ENCODE data around the gene LDHAL6B. TPM values are rescaled to one million over a fixed set of nuclear protein-coding genes. Genes with fewer than 3 reads are reported as not detected.

LDHAL6B gene
- total and polyA plus RNA-seq, 2 of the 8 experiments (the other 6 are each of a cell fraction or from before 2014, with no cell fraction given) = not detected

GRCh38 chr15:59237924-59238331 lies 31.3 kb downstream of the LDHAL6B start:
- ChIA-PET CTCF (ENCODE audit: partially characterized antibody) (interaction anchor here (0.6 to 2.8 kb wide), 2 partner anchors 8 to 10 kb away, joined by 3 to 12 read pairs; no protein-coding TSS in a partner anchor), POLR2A (ENCODE audit: partially characterized antibody) (no interaction called here)
- Histone ChIP-seq H2AFZ (ENCODE audit: low read length) (no peak overlapping the region), H2BK5ac (ENCODE audit: low read depth, low read length) (no peak overlapping the region), H3K79me2 (ENCODE audit: control insufficient read depth in 1 of 2, insufficient read depth in 2 of 2, low read length in 2 of 2) (no peaks in the 10 kb centered on the region; a peak in 1 of 4 replicates), H3K18ac (ENCODE audit: extremely low read depth, low read length) (no peak overlapping the region), H3K23ac (ENCODE audit: insufficient read length) (no peak overlapping the region), H3K4me3 (ENCODE audit: extremely low read depth in 1 of 4, insufficient read depth in 2 of 4, low read depth in 3 of 4, low read length in 4 of 4) (no peak overlapping the region), H3K9ac (replicated peaks in 1 of 4; ENCODE audit: extremely low read depth in 1 of 4, low read depth in 3 of 4, low read length in 3 of 4) (peak overlapping the region in 1 of 4 experiments; percentile 21; a peak in 1 of 7 replicates), H3K9me3 (ENCODE audit: insufficient read depth in 2 of 2, low read depth in 1 of 2, low read length in 1 of 2) (no peaks in the 10 kb centered on the region), H3K56ac (replicated peaks; ENCODE audit: insufficient read length, low read depth, low read length) (no peak overlapping the region), H3K27ac (ENCODE audit: low read depth, low read length) (no peak overlapping the region), H2BK12ac (ENCODE audit: low read depth, low read length) (no peak overlapping the region), H3K4me1 (replicated peaks in 1 of 4; ENCODE audit: control insufficient read depth in 3 of 4, insufficient read depth in 4 of 4, low read length in 3 of 4) (peaks cover 0 to 5% (median 3%) of the 10 kb centered on the region in 4 experiments; a peak in 4 of 7 replicates), H2BK120ac (replicated peaks; ENCODE audit: low read depth, low read length) (no peak overlapping the region), H2AK5ac (ENCODE audit: low read depth, low read length) (no peak overlapping the region), H3K4ac (replicated peaks; ENCODE audit: insufficient read length, low read depth, low read length) (no peak overlapping the region), H3K4me2 (ENCODE audit: insufficient read depth in 1 of 2, low read depth in 2 of 2, low read length in 2 of 2) (no peak overlapping the region), H2BK15ac (ENCODE audit: low read length) (no peak overlapping the region), H4K20me1 (replicated peaks in 1 of 2; ENCODE audit: control insufficient read depth in 1 of 2, insufficient read depth in 2 of 2, low read length in 2 of 2) (no peaks in the 10 kb centered on the region), H3K27me3 (replicated peaks in 1 of 4; ENCODE audit: control insufficient read depth in 3 of 4, extremely low read depth in 1 of 4, insufficient read depth in 3 of 4, low read length in 3 of 4) (no peaks in the 10 kb centered on the region), H4K91ac (replicated peaks; ENCODE audit: insufficient read length, low read length) (no peak overlapping the region), H2BK20ac (ENCODE audit: low read length) (no peak overlapping the region), H3K36me3 (ENCODE audit: control insufficient read depth in 2 of 4, insufficient read depth in 4 of 4, low read length in 3 of 4) (no peaks in the 10 kb centered on the region), H3K23me2 (ENCODE audit: low read depth, low read length) (peaks cover 2% of the 10 kb centered on the region; the same call in 1 of the 2 replicates), H3K14ac (ENCODE audit: insufficient read length) (no peak overlapping the region), H3K79me1 (ENCODE audit: low read depth, low read length) (no peaks in the 10 kb centered on the region; the same call in 1 of the 2 replicates), H4K5ac (ENCODE audit: insufficient read length, low read depth, low read length) (no peak overlapping the region), H4K8ac (ENCODE audit: extremely low read depth, insufficient read depth, low read length) (no peak overlapping the region)
- FAIRE-seq (no peak), DNase-seq (ENCODE audit: low read depth in 1 of 2, low spot score in 2 of 2) (no peak)
- 80% methylated on average over 5 of the region's 5 CpGs; no CpG with 5 or more reads in 1 of the 2 experiments for WGBS, 2 experiments (ENCODE audit: extremely low coverage in 1 of 2, insufficient coverage in 1 of 2, insufficient read length in 1 of 2, insufficient replicate concordance in 2 of 2, low coverage in 1 of 2, low lambda C conversion rate in 2 of 2, missing lambda C conversion rate in 1 of 2)
- TF ChIP-seq MAX (IDR thresholded peaks at IDR 0.05) = no peak
- no peak for TF ChIP-seq GTF2F1 (IDR thresholded peaks at IDR 0.05; ENCODE audit: borderline replicate concordance, low read depth, low read length)
- TF ChIP-seq CREB1 (IDR thresholded peaks at IDR 0.05) = no peak

Data from H1 (cell line).